GM19467 (cell line): ENCODE data around the gene ANAPC10.
A peak's percentile ranks its signal among the peaks of the same experiment; 100 is the strongest.

Experiments
- ATAC-seq: cut with Tn5 transposase; IDR thresholded peaks from one replicate; pipeline ENCODE4 v1.9.1; 2021; ENCODE audit warnings: mild to moderate bottlenecking, moderate library complexity; ENCODE audit not compliant: unreplicated experiment

Gene ANAPC10

GRCh38 chr4:145075742-145076468, 22.1 kb downstream of the ANAPC10 start:
- ATAC-seq: no peak

DNA sequence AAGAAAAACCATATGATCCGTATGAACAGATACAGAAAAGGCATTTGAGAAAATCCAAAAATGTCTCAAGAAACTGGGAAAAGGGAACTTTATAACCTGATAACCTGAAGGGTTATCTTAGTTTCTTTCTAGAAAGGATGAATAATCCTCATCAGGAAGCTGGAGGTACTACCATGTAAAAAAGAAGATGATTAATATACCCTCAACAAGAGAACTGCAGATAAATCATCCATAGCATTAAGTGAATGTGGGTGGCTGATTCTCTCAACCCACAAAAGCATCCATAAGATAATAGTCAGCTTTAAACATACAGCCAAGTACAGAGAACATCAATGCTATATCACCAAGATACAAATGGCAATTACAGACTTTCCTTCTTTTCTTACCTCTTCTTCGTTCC, 26.4 kb downstream of the ANAPC10 start:
- no peak for ATAC-seq

- ATAC-seq: no peak
Measured at GRCh38 chr4:145069361-145069760, 28.6 kb downstream of the ANAPC10 start.

GRCh38 chr4:145066063-145066501, 31.9 kb downstream of the ANAPC10 start:
- no peak for ATAC-seq

DNA sequence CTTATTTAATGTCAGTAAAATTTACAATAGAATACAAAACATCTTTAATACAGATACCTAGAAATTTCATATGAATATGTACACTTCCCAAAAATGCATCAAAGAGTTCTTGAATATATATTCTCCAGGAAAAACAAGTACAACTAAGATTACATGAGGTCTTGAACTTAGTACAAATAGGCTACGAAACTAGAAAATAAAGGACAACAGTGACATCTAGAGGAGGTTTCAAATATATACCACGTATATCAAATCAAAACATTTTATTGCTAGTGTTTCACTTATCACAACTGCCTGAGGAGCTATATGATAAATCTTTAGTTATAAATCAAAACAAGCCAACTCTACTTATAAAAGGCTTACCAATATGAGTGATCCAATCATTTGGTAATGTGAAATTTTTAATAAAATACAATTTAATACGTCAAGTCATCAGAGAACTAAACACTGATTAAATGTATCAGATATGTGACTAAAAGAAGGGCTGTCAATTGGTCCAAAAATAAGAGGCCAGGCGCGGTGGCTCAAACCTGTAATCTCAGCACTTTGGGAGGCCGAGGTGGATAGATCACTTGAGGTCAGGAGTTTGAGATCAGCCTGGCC, 36.6 kb downstream of the ANAPC10 start:
- peak; percentile 64 for ATAC-seq

- ATAC-seq: no peak
Measured at GRCh38 chr4:145058256-145058655, 39.7 kb downstream of the ANAPC10 start.

DNA sequence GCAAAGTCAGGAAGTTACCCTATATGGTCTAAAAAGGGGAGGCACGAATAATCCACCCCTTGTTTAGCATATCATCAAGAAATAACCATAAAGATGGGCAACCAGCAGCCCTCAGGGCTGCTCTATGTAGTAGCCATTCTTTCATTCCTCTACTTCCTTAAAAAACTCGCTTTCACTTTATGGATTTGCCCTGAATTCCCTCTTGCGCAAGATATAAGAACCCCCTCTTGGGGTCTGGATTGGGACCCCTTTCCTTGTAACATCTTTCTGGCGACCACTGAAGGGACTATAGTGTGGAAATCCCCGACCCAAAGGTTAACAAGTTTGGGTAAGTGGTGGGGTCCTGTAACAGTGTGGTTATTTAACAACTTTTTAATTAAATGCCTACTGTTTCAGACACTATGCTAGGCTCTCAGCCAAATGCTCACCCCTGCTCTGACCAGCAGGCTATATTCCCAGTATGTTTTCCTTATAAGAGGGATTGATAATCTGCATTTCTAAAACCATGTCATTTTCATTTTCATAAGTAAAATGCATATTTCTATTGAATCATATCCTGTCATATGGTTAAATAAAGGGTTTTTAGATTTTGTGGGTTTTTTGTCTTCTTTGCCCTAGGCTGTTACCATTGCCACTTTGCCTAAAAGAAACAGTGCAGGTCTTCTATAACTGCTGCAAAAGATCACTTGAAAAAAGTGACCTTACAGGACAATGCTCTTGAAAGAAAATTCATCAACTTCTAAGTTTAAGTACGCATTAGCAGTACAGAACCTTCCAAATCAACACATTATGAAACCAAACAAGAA, 41.5 kb downstream of the ANAPC10 start:
- ATAC-seq: no peak

GRCh38 chr4:145055533-145056257, 42.3 kb downstream of the ANAPC10 start:
- no peak for ATAC-seq

DNA sequence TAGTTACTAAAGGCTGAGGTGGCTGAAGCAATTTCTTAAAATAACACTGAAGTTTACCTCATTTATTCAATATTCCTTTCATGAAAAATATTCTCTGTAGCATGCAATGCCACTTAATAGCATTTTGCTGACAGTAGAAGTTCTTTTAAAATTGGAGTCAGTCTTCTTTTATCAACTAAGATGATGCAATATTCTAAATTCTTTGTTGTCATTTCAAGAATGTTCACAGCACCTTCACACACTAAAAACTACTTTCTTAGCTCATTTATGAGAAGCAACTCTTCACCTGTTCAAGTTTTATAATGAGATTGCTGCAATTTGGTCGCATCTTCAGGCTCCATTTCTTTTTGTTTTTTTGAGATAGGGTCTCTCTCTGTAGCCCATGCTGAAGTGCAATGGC, 48.8 kb downstream of the ANAPC10 start:
- no peak for ATAC-seq

- no peak for ATAC-seq
Measured at GRCh38 chr4:145048817-145049216, 49.2 kb downstream of the ANAPC10 start.

- no peak for ATAC-seq
Measured at GRCh38 chr4:145047151-145047550, 50.8 kb downstream of the ANAPC10 start.

GRCh38 chr4:145045180-145045579, 52.8 kb downstream of the ANAPC10 start:
- no peak for ATAC-seq

DNA sequence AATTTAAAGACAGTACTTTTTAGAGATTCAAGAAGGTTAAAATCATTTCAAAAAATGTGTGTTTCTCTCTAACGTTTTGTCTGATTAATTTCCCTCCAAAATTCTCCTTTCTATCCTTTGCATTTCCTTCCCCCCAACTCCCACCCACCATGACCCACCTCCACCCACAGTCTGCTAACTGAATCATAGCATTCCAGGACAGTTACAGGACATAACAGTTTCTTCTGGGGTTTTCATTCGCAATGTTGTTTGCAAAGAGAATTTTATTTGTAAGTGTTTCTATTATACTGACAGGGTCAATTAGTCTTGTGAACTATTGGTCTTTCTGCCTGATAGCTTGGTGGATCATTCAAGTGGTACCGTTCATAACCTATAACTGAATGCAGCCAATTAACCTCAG, 53.7 kb downstream of the ANAPC10 start:
- no peak for ATAC-seq

- ATAC-seq: no peak
Measured at GRCh38 chr4:145043306-145043705, 54.7 kb downstream of the ANAPC10 start.

- no peak for ATAC-seq
Measured at GRCh38 chr4:145042601-145043285, 55.3 kb downstream of the ANAPC10 start.

DNA sequence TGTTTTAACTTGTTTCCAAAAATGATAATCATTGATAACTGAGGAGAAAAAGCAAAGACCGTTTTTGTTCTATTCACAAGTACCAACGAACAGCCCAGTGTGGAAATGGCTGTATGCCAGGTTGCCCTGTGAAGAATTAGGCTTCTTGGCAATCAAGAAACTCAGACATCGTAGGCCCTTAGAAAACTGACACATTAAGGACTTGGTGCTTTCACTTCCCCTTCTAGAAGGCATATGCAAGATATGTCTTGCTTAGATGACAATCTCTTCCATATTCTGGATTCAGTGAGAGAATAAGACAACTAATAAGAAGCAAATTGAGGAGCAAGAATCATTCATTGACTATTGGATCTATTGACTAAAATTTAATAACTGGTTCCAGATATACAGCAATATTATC, 56.6 kb downstream of the ANAPC10 start:
- peak; percentile 95 for ATAC-seq

GRCh38 chr4:145035494-145036136, 62.4 kb downstream of the ANAPC10 start:
- no peak for ATAC-seq

DNA sequence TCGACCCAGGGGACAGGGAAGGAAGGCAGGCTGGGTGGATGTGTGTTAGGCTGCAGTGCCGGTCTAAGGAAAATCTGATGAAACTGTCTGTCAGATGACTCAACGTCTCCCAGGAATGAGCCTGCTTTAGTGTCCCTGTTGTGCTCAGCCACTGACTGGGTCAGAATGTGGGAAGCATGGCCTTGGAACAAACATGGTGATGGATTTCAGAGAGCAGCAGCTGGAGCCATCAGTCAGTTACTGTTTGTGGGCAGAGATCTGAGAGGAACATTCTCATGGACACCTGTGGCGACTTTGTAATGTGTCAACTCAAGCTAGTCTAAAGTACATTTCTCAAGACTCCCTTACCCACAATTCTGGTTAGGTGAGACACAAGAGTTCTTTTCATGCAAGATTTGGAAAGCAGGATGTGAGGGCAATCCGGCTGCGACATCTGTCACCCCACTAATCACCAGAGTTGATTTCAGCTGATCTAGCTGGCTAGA, 63.2 kb downstream of the ANAPC10 start:
- ATAC-seq: no peak

DNA sequence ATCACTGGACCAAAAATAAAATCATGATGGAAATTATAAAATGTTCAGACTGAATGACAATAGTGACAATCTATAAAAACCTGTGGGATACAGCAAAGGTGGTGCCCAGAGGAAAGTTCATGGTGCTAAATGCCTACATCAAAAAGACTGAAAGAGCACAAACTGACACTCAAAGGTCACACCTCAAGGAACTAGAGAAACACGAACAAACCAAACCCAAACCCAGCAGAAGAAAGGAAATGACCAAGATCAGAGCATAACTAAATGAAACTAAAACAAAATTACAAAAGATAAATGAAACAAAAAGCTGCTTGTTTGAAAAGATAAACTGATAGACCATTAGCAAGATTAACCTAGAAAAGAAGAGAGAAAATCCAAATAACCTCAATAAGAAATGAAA, 78.7 kb downstream of the ANAPC10 start:
- ATAC-seq: no peak

DNA sequence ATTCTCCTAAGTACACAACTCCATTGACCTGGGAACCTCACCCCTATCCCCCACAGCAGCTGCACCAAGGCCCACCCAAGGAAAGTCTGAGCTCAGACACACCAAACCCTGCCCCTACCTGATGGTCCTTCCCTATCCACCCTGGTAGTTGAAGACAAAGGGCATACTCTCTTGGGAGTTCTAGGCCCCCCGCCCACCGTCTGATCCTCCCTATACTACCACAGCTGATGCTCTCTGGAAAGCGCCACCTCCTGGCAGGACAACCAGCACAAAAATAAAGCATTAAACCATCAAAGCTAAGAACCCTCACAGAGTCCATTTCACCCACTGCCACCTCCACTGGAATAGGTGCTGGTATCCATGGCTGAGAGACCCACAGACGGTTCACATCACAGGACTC, 83.6 kb downstream of the ANAPC10 start:
- no peak for ATAC-seq
